ENCODE results near the gene TMEM54.

TMEM54 gene

GRCh38 chr1:32861904-32862695 lies 39.1 kb downstream of the TMEM54 start:
- no peak for DNase-seq

GRCh38 chr1:32860566-32860965 lies 40.6 kb downstream of the TMEM54 start:
- no peak for DNase-seq

- no peak for DNase-seq
Measured at GRCh38 chr1:32859915-32860314, 41.3 kb downstream of the TMEM54 start.

GRCh38 chr1:32858791-32859190 lies 42.4 kb downstream of the TMEM54 start:
- no peak for DNase-seq

GRCh38 chr1:32858136-32858535 lies 43.1 kb downstream of the TMEM54 start:
- no peak for DNase-seq

GRCh38 chr1:32855861-32856617 lies 45.1 kb downstream of the TMEM54 start:
- DNase-seq: no peak

- no peak for DNase-seq
Measured at GRCh38 chr1:32848354-32849063, 52.7 kb downstream of the TMEM54 start.

All from activated effector memory CD4-positive, alpha-beta T cell treated with anti-CD3 and anti-CD28 coated beads, Interleukin-2, amount 50 U/mL, for 16 hours (primary cell).